ENCODE measurements around the gene CALN1. TPM values are rescaled to one million over a fixed set of nuclear protein-coding genes. Genes with fewer than 3 reads are reported as not detected.

The CALN1 gene
- polyA plus RNA-seq, 1 experiment: not detected

- TF ChIP-seq CTCF (IDR thresholded peaks at IDR 0.05; ENCODE audit: low read depth, low read length): no peak
- Histone ChIP-seq H3K9me3 (ENCODE audit: control insufficient read depth, insufficient read depth, low read length) (peaks cover 24% of the 10 kb centered on the region), H3K4me3 (ENCODE audit: low read depth, low read length) (no peak overlapping the region), H3K27me3 (ENCODE audit: control insufficient read depth, insufficient read depth, low read length) (no peaks in the 10 kb centered on the region), H3K27ac (ENCODE audit: low read depth, low read length) (no peak overlapping the region)
- ChIA-PET CTCF (no interaction called here), POLR2A (no interaction called here)
- DNase-seq (ENCODE audit: low read depth, low spot score): no peak
Observed at GRCh38 chr7:72032934-72033333, 379.2 kb downstream of the CALN1 start.

GRCh38 chr7:72030994-72031667, 381.0 kb downstream of the CALN1 start:
- DNase-seq (ENCODE audit: low read depth, low spot score): no peak
- no peak overlapping the region for H3K27ac ChIP-seq (ENCODE audit: low read depth, low read length)
- peaks cover 30% of the 10 kb centered on the region for H3K9me3 ChIP-seq (ENCODE audit: control insufficient read depth, insufficient read depth, low read length)
- no peak overlapping the region for H3K4me3 ChIP-seq (ENCODE audit: low read depth, low read length)
- CTCF ChIA-PET: no interaction called here
- no peaks in the 10 kb centered on the region for H3K27me3 ChIP-seq (ENCODE audit: control insufficient read depth, insufficient read depth, low read length)
- POLR2A ChIA-PET: no interaction called here
- no peak for TF ChIP-seq CTCF (IDR thresholded peaks at IDR 0.05; ENCODE audit: low read depth, low read length)

- no peak for DNase-seq (ENCODE audit: low read depth, low spot score)
- ChIA-PET POLR2A (no interaction called here), CTCF (no interaction called here)
Observed at GRCh38 chr7:72028267-72028666, 383.9 kb downstream of the CALN1 start.

GRCh38 chr7:72025381-72025960, 386.7 kb downstream of the CALN1 start:
- DNase-seq (ENCODE audit: low read depth, low spot score): no peak
- CTCF ChIA-PET: no interaction called here
- Histone ChIP-seq H3K9me3 (ENCODE audit: control insufficient read depth, insufficient read depth, low read length) (peaks cover 28% of the 10 kb centered on the region), H3K27ac (ENCODE audit: low read depth, low read length) (no peak overlapping the region), H3K27me3 (ENCODE audit: control insufficient read depth, insufficient read depth, low read length) (no peaks in the 10 kb centered on the region), H3K4me3 (ENCODE audit: low read depth, low read length) (no peak overlapping the region)
- POLR2A ChIA-PET: no interaction called here
- no peak for TF ChIP-seq CTCF (IDR thresholded peaks at IDR 0.05; ENCODE audit: low read depth, low read length)

More at GRCh38 chr7:72028267-72028666, 383.9 kb downstream of the CALN1 start:
- no peaks in the 10 kb centered on the region for H3K27me3 ChIP-seq (ENCODE audit: control insufficient read depth, insufficient read depth, low read length)
- no peak for TF ChIP-seq CTCF (IDR thresholded peaks at IDR 0.05; ENCODE audit: low read depth, low read length)
- peaks cover 23% of the 10 kb centered on the region for H3K9me3 ChIP-seq (ENCODE audit: control insufficient read depth, insufficient read depth, low read length)
- no peak overlapping the region for H3K27ac ChIP-seq (ENCODE audit: low read depth, low read length)
- no peak overlapping the region for H3K4me3 ChIP-seq (ENCODE audit: low read depth, low read length)

GRCh38 chr7:72023926-72024325, 388.2 kb downstream of the CALN1 start:
- POLR2A ChIA-PET: no interaction called here
- CTCF ChIA-PET: no interaction called here
- DNase-seq (ENCODE audit: low read depth, low spot score): no peak

More at GRCh38 chr7:72023926-72024325, 388.2 kb downstream of the CALN1 start:
- H3K27ac ChIP-seq (ENCODE audit: low read depth, low read length): no peak overlapping the region
- H3K4me3 ChIP-seq (ENCODE audit: low read depth, low read length): no peak overlapping the region
- H3K27me3 ChIP-seq (ENCODE audit: control insufficient read depth, insufficient read depth, low read length): no peaks in the 10 kb centered on the region
- peaks cover 34% of the 10 kb centered on the region for H3K9me3 ChIP-seq (ENCODE audit: control insufficient read depth, insufficient read depth, low read length)
- no peak for TF ChIP-seq CTCF (IDR thresholded peaks at IDR 0.05; ENCODE audit: low read depth, low read length)

Measured in AG04450 (cell line).